HL-60 (cell line): ENCODE data around the gene CFAP161.

Experiments used
- POLR2AphosphoS5 ChIP-seq: IDR thresholded peaks from 2 replicates; pipeline ENCODE4 v1.6.1; 2012; ENCODE audit warnings: low read depth
- TF ChIP-seq, protein P1 (sequence below): IDR thresholded peaks from one replicate; pipeline ENCODE4 v1.5.1; 2011; ENCODE audit warnings: low read length, control low read depth, inconsistent platforms; ENCODE audit not compliant: insufficient read depth
- TF ChIP-seq, protein P2 (sequence below): IDR thresholded peaks from 2 replicates; pipeline ENCODE4 v1.6.1; 2012; ENCODE audit warnings: low read depth; ENCODE audit not compliant: insufficient replicate concordance

DNA sequence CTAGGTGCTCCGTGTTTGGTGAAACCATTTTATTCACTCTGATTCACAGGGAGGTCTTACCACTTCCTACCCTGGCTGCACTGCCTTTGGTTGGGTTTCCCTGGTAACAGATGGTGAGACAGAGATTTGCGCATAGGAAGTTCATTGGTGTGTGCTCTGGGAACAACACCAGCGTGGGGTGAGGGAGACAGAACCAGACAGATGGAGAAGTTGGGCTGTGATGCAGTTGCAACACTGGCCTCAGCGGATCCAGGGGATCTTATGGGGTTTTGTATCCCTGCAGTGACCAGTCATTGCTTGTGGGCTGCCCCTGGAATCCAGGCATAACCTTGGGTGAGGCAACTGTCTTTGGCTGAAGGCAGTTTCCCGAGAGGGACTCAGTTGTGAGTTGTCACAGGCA is 50.1 kb downstream of the CFAP161 start:
- TF ChIP-seq, protein P1, sequence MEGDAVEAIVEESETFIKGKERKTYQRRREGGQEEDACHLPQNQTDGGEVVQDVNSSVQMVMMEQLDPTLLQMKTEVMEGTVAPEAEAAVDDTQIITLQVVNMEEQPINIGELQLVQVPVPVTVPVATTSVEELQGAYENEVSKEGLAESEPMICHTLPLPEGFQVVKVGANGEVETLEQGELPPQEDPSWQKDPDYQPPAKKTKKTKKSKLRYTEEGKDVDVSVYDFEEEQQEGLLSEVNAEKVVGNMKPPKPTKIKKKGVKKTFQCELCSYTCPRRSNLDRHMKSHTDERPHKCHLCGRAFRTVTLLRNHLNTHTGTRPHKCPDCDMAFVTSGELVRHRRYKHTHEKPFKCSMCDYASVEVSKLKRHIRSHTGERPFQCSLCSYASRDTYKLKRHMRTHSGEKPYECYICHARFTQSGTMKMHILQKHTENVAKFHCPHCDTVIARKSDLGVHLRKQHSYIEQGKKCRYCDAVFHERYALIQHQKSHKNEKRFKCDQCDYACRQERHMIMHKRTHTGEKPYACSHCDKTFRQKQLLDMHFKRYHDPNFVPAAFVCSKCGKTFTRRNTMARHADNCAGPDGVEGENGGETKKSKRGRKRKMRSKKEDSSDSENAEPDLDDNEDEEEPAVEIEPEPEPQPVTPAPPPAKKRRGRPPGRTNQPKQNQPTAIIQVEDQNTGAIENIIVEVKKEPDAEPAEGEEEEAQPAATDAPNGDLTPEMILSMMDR: no peak
- TF ChIP-seq, protein P2, sequence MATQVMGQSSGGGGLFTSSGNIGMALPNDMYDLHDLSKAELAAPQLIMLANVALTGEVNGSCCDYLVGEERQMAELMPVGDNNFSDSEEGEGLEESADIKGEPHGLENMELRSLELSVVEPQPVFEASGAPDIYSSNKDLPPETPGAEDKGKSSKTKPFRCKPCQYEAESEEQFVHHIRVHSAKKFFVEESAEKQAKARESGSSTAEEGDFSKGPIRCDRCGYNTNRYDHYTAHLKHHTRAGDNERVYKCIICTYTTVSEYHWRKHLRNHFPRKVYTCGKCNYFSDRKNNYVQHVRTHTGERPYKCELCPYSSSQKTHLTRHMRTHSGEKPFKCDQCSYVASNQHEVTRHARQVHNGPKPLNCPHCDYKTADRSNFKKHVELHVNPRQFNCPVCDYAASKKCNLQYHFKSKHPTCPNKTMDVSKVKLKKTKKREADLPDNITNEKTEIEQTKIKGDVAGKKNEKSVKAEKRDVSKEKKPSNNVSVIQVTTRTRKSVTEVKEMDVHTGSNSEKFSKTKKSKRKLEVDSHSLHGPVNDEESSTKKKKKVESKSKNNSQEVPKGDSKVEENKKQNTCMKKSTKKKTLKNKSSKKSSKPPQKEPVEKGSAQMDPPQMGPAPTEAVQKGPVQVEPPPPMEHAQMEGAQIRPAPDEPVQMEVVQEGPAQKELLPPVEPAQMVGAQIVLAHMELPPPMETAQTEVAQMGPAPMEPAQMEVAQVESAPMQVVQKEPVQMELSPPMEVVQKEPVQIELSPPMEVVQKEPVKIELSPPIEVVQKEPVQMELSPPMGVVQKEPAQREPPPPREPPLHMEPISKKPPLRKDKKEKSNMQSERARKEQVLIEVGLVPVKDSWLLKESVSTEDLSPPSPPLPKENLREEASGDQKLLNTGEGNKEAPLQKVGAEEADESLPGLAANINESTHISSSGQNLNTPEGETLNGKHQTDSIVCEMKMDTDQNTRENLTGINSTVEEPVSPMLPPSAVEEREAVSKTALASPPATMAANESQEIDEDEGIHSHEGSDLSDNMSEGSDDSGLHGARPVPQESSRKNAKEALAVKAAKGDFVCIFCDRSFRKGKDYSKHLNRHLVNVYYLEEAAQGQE: no peak
- TF ChIP-seq POLR2AphosphoS5: no peak
